ENCODE results near the gene DIP2B.
"Not testable (repeated sequence)": the region's sequence is repeated elsewhere in the genome, so short reads cannot be mapped to it uniquely, and the experiment has no call there.

DIP2B gene, protein sequence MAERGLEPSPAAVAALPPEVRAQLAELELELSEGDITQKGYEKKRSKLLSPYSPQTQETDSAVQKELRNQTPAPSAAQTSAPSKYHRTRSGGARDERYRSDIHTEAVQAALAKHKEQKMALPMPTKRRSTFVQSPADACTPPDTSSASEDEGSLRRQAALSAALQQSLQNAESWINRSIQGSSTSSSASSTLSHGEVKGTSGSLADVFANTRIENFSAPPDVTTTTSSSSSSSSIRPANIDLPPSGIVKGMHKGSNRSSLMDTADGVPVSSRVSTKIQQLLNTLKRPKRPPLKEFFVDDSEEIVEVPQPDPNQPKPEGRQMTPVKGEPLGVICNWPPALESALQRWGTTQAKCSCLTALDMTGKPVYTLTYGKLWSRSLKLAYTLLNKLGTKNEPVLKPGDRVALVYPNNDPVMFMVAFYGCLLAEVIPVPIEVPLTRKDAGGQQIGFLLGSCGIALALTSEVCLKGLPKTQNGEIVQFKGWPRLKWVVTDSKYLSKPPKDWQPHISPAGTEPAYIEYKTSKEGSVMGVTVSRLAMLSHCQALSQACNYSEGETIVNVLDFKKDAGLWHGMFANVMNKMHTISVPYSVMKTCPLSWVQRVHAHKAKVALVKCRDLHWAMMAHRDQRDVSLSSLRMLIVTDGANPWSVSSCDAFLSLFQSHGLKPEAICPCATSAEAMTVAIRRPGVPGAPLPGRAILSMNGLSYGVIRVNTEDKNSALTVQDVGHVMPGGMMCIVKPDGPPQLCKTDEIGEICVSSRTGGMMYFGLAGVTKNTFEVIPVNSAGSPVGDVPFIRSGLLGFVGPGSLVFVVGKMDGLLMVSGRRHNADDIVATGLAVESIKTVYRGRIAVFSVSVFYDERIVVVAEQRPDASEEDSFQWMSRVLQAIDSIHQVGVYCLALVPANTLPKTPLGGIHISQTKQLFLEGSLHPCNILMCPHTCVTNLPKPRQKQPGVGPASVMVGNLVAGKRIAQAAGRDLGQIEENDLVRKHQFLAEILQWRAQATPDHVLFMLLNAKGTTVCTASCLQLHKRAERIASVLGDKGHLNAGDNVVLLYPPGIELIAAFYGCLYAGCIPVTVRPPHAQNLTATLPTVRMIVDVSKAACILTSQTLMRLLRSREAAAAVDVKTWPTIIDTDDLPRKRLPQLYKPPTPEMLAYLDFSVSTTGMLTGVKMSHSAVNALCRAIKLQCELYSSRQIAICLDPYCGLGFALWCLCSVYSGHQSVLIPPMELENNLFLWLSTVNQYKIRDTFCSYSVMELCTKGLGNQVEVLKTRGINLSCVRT (N-terminal part only)

GRCh38 chr12:50504798-50505674, at the start of gene DIP2B:
Gene DIP2B (plus strand): TSS chr12:50504985. CDS start chr12:50505141, 156 bp downstream.
- DNase-seq, result peak; percentile 80

GRCh38 chr12:50458606-50459005, 46.2 kb upstream of the DIP2B start:
- DNase-seq, result no peak

DNA sequence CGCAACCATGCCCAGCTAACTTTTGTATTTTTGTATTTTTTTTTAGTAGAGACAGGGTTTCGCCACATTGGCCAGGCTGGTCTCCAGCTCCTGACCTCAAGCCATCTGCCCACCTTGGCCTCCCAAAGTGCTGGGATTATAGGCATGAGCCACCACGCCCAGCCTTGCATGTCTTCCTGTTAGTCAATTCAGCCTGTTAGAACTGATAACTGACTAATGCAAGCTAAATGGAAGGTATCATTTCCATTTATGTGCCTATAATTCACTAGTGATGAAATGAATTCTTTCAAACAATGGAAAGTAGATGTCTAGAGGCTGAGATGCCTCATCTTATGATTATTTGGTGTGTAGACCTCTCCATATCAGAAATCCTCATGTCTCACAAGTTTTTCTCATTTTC, 37.3 kb upstream of the DIP2B start:
- DNase-seq, result no peak

DNA sequence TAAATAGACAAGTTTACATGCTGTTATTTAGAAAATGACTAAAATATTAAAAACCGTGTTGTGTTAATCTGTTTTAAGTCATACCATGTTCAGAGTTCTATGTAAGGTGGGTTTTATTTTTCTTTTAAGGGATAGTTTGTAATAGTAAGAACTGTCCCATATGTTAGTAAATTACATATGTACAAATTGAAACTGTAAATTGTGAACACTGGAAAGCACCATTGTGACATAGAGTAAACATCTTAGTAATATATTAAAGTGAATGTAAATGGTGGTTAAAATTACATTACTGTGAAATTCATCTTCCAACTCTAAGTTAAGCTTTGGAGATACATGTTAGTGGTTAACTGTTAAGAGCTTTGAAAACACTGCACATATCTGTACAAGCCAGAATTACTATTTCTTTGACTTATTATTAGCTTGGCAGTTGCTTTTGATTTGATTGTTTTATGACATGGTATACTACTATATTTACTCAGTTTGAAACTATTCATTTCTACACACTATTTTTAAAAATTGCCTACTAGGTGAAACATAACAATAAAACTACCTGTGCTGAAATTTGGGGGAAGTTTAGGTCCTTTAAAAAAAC, 27.4 kb upstream of the DIP2B start:
- no peak for DNase-seq

DNA sequence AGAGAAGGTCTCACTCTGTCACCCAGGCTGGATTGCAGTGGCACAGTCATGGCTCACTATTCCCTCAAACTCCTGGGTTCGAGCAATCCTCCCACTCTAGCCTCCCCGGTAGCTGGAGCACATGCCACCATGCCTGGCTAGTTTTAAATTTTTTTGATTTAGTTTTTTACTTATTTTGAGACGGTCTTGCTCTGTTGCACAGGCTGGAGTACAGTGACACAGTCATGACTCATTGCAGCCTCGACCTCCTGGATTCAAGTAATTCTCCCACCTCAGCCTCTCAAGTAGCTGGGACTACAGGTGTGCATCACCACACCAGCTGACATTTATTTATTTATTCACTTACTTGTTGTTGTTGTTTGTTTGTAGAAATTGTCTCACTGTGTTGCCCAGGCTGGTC, 22.2 kb upstream of the DIP2B start:
- DNase-seq, result no peak

DNA sequence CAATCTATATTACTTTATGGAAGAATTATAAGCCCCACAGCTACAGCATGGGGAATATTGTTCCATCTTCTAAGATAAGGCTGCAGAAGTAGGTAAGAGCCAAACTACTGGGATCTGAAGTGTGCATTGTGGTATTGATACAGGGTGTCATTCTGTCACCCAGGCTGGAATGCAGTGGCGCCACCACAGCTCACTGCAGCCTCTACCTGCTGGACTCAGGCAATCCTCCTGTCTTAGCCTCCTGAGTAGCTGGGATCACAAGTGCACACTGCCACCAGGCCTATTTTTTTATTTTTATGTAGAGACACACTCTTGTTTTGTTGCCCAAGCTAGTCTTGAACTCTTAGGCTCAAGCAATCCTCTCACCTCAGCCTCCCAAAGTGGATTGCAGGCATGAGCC, 21.3 kb upstream of the DIP2B start:
- no peak for DNase-seq

DNA sequence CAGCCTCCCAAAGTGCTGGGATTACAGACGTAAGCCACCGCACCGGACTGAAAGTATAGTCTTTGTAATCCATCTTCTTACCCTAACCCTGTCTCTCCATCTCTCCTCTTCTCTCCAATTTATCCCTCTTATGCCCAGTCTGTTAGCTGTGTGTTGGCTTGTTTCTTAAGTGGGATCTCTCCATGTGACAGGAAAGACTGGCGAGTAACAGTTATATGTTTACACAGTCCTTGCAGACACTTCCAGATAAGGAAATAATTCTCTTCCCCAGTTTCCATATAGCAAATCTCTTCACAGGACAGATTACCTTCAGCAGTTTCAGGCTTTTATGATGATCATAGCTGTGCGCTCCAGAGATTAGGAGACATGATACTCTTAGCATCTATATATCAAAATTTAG, 16.0 kb upstream of the DIP2B start:
- DNase-seq, result no peak

GRCh38 chr12:50498119-50498518, 6.7 kb upstream of the DIP2B start:
- DNase-seq, result not testable (repeated sequence)

DNA sequence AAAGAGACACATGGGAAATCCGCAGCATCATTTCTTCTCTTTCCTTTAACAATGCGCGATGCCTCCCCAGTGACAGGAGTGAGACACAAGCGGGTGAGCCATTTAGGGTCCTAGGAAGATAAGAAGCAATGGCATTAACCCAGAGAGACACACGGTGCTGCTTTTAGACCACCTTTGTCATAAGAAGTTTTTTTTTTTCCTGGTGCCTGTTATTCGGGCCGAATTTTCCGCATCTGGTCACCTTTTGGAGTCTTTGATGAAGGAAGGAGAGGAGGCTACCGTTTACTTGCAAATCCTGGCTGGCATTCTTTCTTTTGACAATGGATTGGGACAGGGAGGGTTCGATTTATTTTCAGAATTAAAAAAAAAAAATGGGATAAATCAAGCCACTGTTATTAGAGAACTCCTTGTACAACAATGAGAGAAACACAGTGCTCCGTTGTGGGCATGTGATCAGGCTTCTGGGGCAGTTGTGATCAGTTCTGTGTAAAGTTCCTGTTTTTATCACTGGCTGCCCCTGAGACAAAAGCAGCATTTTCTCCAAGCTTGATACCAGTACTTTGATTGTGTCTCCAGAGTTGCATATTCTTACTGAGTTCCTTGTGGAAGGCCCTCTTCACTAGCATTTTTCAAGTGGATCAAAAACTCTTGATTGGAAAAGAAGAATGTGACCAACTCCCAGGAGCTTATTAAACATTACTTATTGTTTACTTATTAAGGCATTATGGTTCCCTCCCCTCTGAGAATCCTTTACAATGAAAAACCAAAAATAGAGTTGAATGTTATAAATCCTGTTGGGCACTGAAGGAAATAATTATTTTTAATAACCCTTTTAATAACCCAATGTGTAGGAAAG, 1.1 kb downstream of the DIP2B start:
- no peak for DNase-seq

- DNase-seq, result no peak
Observed at GRCh38 chr12:50506753-50507473, 2.1 kb downstream of the DIP2B start.

- DNase-seq, result no peak
Observed at GRCh38 chr12:50507474-50507838, 2.7 kb downstream of the DIP2B start.

- no peak for DNase-seq
Observed at GRCh38 chr12:50507930-50508329, 3.1 kb downstream of the DIP2B start.

DNA sequence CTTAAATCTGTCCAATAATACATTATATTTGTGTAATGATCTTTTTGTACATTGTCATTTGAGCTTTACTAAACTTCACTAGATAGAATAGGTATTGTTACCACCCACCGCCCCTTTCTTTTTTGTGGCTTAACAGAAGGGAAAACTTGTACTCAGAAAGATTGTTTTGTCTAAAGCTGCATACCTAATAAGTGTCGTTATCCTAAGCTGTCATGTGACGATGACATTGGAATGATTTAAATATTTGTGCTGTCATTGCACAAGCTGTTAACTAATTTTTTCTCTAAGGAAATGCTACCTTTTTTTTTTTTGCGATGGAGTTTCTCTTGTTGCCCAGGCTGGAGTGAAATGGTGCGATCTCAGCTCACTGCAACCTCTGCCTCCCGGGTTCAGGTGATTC, 3.6 kb downstream of the DIP2B start:
- DNase-seq, result no peak

- DNase-seq, result no peak
Observed at GRCh38 chr12:50508970-50509663, 4.3 kb downstream of the DIP2B start.

GRCh38 chr12:50514526-50515276, 9.9 kb downstream of the DIP2B start:
- DNase-seq, result no peak

DNA sequence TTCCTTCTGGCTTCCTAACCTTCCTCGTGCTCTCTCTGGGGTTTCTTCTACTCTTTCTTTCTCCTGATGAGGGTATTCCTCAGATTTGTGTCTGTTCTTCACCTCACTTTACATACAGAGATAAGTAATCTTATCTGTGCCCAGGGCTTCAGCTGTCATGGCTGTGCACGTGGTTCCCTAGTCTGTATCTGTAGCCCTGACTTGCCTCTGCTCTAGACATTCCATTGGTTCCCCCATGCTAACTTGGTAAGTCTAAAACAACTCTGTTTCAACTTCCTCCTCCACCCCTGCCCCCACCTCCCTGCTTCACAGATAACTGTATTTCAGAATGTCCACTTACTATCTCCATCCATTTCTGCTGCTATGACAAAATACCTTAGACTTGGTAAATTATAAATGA, 10.8 kb downstream of the DIP2B start:
- DNase-seq, result no peak

- DNase-seq, result no peak
Observed at GRCh38 chr12:50517421-50518048, 12.8 kb downstream of the DIP2B start.

GRCh38 chr12:50518090-50518489, 13.3 kb downstream of the DIP2B start:
- DNase-seq, result no peak

Data from NCI-H510A (cell line).